CD4-positive, alpha-beta T cell treated with Interleukin-4 for 1 hour (primary cell): ENCODE measurements around the gene E4F1.

ENCODE experiments used
- DNase-seq, 2 donors: peaks; one replicate each; pipeline ENCODE4 v3.0.0-alpha.2; 2020 to 2022

The E4F1 gene

DNA sequence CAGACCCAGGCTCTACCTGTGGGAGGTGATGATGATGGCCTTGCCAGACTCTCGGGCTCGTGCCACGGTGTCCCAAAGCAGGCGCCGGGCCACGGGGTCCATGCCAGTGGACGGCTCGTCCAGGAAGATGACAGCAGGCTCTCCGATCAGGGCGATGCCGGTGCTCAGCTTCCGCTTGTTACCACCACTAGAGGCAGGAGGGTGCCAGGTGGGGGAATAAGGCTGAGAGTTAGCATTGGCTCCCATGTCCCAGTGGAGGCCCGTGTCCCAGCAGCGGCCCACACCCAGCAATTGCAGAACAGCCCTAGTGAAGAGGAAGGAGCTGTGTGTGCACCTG lies 54.8 kb downstream of the E4F1 start:
- DNase-seq, result no peak

DNA sequence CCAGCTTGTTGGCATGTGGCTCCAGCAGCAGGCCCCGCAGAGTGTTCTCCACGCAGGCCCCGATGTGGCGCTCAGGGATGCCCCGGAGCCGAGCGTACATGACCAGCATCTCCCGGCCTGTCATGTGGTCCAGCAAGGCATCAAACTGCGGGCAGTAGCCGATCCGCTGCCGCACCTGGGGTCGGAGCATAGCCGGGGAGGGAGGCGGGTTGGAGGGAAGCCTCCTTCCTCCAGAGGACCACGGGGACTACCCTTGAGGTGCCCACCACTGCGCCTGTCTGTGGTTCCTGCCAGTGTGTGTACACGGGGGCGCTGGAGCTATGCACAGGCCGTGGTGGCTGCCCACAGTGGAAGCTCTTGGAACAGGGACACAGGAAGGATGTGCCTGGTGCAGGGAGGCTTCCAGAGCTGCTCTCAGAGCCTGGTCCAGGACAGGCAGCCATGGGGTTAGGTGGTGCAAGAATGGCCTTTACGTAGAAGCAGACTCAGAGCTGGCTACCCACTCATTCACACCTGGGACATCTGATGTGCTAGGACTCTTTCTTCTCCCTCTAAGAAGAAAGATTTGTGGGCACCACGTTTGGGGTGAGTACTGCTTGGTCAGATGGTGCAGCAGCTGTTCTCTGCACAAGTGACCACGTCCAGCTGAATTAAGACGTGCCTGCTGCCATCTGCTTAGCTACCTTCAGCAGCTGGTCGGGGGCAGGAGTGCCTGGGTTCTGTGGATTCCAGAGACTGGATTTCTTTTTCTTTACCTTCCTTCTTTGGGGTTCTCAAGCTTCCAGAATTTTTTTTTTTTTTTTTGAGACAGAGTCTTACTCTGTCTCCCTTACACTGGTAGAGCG lies 55.8 kb downstream of the E4F1 start:
- DNase-seq, result no peak

DNA sequence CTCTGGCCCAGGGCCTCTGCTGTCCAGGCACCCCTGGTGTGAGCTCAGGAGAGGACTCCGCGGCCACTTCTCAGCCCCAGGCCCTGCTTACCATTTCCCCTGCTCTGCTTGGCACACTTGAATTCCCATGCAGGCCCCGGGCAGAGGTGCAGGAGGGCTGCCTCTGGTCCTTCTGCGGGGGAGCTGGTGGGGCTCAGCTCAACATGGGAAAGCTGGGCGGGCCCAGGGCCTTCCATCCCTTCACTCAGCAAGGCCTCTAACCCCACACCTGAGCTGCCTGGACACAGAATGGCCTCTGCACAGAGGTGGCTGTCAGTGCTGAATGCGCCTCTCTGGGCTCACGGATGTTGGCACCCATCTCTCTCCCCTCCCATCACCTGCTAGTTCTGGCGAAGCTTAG lies 57.1 kb downstream of the E4F1 start:
- DNase-seq, result no peak

DNA sequence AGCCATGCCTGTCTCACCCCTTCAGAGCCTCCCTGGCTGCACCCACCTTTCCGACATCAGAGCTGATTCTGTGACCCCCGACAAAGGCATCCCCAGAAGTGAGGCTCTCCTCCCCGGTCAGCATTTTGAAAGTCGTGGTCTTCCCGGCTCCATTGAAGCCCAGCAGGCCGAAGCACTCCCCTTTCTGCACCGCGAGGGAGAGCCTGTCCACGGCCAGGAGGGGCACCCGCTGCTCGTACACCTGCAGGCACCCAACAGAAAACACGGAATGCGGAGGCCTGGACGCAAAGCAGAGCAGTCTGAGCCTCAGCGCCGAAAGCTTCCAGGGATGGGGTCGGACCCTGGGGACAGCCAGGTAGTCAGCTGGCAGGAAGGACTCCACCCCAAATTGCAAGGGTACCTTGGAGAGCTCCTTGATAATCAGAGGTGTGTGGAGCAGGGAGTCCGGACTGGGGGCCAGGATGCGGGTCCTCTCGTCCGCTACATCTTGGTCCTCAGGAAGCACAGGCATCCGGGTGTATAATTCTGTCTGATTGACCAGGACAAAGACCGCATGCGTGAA lies 57.7 kb downstream of the E4F1 start:
- no peak for DNase-seq

GRCh38 chr16:2282262-2282661 lies 58.9 kb downstream of the E4F1 start:
- no peak for DNase-seq

GRCh38 chr16:2282866-2283555 lies 59.6 kb downstream of the E4F1 start:
- DNase-seq, result no peak

DNA sequence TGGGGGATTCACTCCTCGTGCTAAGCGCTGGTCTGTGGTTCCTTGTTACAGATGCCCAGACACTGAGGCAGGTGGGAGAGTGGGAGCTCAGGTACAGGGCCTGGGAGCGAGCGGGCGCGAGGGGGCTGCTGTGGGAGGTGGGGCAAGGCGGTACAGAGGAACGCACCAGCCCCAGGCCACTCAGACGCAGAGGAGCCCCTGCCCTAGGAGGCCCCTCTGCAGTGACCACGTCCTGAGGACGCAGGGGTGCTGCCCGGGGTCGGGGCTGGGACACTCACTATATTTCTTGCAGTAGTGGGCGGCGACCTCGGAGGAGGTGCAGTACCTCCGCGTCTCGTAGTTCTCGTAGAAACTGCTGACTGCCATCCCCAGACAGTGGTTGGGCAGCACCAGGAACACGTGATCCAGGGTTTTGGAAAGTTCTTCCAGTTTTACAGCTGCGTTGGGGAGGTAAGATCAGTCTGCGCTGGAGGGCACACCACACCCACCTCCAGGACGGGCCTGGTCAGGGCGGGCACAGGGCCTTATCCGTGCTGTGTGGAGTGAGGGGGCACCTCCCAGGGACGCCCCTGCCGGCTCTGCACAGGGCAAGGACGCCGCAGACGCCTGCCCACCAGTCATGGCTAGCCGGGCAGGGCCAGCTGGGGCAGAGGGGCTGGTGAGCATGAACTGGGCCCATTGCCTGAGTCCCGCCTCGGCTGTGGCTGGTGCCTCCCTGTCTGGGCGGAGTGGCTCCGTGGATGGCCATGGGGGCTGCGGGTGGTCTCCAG lies 60.8 kb downstream of the E4F1 start:
- no peak for DNase-seq

DNA sequence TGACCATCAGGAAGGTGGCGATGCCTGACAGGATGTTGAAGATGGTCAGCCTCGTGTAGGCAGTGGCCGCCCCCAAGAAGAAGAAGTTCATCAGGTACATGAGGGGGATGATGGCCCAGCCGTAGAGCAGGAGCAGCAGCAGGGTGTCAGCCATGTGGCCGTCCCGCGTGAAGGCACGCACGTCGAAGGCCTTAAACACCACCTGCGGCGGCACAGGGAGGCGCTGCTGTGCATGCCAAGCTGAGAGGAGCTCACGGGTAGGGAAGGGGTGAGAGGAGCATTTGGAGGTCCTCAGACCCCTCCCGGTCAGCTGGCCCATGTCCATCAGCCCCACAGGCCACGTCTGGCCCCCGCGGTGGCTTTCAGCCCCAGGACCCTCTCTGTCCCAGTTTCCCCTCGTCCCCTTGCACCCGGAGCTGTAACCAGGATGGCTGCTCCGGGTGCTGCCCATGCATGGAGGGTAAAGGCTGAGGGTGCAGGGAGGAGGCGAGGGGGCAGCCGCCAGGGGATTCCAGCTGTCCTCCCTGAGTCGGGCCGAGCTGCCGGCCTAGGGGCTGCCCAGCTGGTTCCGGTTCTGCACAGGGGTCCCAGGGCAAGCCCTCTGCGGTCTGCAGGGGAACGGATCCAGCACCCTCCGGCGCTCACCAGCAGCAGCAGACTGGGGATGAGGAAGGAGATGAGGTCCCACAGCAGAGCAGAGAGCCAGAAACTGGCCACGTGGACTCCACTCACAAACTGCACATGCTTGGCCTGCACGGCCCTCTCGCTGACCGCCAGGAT lies 61.6 kb downstream of the E4F1 start:
- DNase-seq, result no peak
